Measurements from ENCODE around the gene POLR1G.
"Not testable (repeated sequence)": the region's sequence is repeated elsewhere in the genome, so short reads cannot be mapped to it uniquely, and the experiment has no call there.

Gene POLR1G

DNA sequence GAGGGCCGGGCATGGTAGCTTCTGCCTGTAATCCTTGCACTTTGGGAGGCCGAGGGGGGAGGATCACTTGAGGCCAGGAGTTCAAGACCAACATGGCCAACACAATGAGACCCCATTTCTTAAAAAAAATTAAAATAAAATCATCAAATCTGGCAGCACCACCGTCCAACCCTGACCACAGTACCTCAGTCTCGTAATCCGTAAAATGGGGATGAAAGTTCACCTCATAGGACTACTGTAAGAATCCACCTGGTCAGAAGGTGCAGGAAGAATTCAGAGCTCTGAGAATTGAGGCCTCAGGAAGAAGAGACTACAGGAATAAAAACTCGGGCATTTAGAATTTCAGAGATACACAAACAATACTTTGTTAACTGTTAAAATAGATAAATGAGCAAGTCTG lies 4.6 kb upstream of the POLR1G start:
- DNase-seq, result no peak

DNA sequence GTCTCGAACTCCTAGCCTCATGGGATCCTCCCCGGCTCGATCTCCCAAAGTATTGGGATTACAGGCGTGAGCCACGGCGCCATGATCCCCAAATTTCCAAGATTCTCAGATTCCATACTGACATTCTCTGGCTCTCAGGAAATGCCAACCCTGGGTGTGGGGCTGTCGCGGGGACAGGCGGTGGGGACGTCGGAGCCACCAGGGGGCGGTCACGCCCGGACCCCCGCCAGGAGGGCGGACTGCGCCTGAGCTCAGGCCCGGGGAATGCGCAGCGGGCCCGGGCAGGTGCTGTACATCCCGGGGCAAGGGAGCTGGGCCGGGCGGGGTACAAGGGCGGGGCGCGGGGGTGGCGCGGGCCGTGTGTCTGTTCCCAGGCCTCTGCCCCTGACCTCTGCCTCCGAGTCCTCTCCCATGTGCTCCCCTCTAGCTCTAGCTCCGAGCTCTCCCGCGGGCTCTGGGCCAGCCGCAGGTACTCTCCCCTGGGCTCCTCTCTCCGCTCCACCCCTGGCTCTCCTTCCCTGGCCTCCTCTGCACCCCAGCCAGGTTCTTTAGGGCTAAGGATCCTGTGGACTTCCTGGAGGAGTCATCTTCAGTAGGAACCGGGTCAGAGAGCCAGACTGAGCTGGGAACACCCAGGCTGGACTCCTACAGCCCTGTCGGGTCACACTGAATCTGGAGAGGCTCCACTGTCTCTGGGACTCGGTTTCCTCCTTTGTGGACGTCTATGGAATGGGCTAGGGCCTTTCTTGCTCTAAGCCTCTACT lies 4.0 kb upstream of the POLR1G start:
- DNase-seq, result no peak

DNA sequence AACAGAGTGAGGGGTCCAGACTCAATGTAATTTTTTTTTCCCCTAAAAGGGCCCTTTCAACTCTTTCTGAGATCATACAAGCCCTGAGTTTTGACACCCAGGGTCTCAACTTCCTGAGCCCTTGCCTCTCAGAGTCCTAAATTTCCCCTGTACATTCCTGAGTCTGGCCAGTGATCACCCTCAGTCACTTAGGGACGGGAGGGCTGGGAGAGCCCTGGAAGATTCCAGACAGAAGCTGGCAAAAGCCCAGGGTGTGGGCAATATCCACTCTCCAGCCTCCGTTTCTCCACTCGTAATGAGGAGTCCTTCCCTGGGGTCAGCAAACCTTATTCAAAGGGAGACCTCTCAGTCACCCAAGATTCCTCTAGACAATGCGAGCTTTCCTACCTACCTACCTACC lies 3.2 kb upstream of the POLR1G start:
- no peak for DNase-seq

DNA sequence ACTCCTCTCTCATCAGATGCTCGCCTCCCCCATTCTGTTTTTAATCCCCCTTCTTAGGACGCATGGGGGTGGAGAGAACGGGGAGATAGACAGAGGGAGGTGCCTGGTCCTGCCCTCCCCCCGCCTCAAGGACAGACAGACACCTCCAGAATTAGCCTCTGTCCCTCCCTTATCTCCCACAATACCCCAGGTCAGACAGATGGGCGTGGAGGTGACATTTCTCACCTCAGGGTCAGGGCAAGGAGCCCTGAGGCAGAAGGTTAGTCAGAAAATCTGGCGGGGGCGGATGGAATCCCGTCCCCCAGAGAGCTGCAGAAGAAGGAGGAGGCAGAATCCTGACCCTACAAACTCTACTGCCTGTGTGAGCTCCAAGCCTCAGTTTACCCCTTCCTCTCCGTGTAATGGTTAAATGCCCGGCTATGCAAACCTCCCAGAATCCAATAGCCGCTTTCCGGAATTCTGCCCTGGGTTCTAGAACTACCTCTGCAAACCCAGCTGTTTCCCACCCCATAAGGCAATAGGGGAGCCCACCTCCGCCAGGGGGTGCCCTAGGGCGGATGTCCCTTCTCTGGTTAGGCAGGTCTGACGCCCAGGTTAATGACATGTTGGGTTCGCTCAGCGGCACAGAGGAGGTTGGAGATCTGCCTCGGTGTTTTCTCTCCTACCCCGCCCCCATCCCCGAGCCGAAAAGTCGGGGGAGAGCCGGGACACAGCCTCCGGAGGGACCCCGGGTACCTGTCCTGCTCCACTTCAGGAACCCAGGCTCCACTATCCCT lies 2.5 kb upstream of the POLR1G start:
- peak; percentile 76 for DNase-seq

DNA sequence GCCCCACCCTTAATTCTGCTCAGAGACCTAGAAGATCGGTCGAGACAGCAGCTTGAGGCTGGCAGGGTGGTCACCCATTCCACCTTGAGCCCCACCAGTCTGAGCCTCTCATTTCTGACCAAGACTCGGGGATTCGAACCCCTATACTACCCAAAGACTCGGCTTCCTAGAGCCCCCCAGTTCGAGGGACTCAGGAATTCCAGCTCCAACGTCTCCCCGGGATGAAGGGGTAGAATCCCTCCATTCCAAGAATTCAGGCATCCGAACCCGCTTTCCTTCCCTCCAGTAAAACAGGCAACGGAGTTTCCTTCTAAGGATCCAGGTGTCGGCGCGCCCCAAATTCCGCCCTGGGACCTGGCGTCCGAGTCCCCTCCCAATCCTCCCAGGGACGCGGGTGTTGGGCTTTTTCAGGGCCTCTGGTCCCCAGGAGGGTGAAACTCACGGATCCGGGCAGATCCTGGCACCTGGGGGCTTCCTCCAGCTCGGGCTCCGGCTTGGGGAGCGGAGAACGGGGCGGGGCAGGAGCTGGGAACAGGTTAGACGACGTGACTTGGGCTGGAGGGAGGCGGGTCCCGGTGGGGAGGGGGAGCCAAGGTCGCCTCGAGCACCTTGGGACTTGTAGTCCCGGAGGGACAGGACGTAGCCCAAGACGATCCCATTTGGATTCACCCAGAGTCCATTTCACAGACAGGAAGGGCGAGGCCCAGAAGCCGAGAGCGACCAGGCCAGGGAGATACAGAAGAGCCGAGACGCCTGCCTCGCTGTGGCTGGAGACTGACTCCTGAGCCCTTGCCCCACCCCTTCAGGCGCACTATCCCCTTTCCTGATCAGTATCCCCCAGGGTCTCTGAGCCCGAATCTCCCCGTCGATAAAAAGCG lies 1.6 kb upstream of the POLR1G start, which contains the start of gene PPP1R13L:
TSS of gene PPP1R13L (minus strand) at position 513 of the 878 bp plus-strand sequence. CDS start 6,751 bp downstream, outside the sequence.
- DNase-seq, result no peak

DNA sequence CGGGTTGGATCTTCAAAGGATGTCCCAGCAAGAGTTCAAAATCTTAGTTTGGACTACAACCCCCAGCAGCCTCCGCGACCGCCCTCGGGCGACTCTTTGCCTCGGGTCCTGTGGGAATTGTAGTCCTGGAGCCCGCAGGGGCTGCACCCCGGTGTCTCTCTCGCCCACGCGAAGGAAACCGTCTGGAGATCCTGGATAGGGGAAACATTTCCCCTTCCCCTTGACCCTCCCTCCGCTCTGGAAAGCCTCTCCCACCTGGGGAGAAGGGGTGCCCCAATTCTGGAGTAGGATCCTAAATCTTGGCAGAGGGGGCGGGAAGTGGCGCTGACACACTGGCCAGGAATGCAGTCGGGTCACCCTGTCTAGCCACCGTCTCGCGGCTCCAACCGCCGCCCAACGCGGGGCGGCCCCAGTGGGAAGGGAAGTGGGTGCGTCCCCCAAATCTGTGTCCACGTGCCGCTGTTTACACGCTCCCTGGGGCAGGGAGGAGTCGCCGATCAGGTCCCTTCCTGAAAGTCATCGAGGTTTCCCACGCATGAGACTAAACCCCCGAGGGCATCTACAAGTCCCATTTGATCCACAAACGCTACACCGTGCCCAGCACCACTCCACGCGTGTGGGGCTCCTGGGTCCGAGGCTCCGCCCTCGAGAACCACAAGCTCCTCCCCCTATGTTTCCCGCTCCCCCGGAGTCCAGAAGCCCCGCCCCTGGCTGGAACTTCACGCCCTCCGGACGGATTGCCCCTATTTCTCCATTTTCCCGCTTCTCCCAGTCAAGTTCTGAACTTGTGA lies 814 bp upstream of the POLR1G start:
- DNase-seq, result peak; percentile 97

DNA sequence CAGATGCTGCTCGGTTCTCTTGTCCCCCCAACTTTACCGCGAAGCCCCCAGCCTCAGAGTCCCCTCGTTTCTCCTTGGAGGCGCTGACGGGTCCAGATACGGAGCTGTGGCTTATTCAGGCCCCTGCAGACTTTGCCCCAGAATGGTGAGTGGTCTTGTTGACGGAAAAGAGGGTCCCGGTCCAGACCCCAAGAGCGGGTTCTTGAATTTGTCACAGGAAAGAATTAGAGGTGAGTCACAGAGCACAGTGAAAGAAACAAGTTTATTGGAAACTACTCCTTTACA lies 589 bp downstream of the POLR1G start:
- DNase-seq, result no peak

DNA sequence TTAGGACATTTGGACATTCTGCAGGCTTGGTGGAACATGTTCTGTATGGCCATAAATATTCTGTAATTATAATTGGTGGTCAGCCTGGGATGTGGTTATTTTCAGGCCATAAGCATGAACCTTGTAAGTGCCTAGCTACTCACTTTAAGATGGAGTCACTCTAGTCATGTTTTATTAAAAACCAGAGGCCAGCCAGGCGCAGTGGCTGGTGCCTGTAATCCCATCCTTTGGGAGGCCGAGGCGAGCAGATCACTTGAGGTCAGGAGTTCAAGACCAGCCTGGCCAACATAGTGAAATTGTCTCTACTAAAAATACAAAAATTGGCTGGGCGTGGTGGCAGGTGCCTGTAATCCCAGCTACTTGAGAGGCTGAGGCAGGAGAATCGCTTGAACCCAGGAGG lies 1.1 kb downstream of the POLR1G start:
- DNase-seq, result not testable (repeated sequence)

DNA sequence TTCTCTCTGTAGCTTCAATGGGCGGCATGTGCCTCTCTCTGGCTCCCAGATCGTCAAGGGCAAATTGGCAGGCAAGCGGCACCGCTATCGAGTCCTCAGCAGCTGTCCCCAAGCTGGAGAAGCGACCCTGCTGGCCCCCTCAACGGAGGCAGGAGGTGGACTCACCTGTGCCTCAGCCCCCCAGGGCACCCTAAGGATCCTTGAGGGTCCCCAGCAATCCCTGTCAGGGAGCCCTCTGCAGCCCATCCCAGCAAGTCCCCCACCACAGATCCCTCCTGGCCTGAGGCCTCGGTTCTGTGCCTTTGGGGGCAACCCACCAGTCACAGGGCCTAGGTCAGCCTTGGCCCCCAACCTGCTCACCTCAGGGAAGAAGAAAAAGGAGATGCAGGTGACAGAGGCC lies 1.7 kb downstream of the POLR1G start:
- no peak for DNase-seq

DNA sequence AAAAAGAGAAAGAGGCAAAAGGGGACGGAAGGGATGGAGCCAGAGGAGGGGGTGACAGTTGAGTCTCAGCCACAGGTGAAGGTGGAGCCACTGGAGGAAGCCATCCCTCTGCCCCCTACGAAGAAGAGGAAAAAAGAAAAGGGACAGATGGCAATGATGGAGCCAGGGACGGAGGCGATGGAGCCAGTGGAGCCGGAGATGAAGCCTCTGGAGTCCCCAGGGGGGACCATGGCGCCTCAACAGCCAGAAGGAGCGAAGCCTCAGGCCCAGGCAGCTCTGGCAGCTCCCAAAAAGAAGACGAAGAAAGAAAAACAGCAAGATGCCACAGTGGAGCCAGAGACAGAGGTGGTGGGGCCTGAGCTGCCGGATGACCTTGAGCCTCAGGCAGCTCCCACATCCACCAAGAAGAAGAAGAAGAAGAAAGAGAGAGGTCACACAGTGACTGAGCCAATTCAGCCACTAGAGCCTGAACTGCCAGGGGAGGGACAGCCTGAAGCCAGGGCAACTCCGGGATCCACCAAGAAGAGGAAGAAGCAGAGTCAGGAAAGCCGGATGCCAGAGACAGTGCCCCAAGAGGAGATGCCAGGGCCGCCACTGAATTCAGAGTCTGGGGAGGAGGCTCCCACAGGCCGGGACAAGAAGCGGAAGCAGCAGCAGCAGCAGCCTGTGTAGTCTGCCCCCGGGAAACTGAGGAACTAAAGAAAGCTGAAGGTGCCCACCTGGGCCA lies 2.5 kb downstream of the POLR1G start:
- no peak for DNase-seq

DNA sequence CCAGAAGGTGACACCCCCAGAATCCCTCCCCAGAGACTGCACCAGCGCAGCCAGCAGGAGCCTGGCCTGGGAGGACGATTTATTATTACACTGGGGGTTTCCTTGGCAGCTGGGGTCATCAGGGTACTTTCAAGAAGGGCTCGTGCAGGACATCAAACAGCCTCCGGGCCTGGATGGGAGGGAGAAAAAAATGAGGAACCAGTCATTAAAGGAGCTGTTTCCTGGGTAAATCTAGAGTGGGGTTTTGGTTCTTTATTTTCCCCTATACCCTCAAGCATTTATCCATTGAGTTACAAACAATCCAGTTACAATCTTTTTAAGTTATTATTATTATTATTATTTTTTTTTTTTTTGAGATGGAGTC lies 3.1 kb downstream of the POLR1G start:
- DNase-seq, result no peak

DNA sequence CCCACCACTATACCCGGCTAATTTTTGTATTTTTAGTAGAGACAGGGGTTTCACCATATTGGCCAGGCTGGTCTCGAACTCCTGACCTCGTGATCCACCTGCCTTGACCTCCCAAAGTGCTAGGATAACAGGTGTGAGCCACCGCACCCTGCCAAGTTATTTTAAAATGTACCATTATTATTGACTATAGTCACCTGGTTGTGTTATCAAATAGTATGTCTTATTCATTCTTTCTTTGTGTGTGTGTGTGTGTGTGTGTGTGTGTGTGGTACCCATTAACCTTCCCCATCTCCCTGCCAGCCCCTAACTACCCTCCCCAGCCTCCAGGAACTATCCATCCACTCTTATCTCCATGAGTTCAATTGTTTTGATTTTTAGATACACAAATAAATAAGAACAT lies 3.9 kb downstream of the POLR1G start:
- not testable (repeated sequence) for DNase-seq

DNA sequence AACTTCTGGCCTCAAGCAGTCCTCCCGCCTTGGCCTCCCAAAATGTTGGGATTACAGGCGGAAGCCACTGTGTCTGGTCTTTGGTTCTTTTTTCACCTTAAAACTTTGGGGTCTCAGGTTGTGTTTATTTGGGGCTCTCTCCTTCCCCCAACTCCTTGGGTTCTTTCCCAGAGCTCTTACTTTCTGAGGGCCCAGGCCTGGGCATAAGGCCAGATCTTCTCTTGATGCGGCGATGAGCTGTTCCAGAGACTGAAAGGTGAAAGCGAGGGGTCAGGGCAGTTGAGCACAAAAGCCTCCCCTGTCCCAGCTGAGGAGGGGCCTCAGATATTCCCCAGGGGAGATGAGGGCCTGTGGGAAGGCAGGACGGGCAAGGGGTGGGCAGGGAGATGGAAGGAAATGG lies 7.1 kb downstream of the POLR1G start:
- DNase-seq, result no peak

DNA sequence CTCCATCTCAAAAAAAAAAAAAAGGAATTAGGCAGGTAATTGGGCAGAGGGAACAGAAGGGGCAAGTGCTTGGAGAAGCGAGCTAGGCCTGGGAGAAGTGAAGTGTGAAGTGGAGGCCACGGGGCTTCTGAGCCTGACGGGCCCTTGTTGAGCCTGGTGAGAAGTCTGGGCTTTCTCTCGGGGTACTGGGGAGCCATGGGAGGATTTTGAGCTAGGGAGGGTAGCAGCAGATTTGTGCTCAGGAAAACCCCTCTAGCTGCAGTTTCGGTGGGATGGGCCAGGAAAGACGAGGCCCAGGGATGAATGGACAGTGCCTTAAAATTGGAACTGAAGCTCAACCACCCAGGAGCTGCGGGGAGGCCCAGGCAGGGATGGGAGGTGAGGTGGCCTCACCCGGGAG lies 8.0 kb downstream of the POLR1G start:
- no peak for DNase-seq

DNA sequence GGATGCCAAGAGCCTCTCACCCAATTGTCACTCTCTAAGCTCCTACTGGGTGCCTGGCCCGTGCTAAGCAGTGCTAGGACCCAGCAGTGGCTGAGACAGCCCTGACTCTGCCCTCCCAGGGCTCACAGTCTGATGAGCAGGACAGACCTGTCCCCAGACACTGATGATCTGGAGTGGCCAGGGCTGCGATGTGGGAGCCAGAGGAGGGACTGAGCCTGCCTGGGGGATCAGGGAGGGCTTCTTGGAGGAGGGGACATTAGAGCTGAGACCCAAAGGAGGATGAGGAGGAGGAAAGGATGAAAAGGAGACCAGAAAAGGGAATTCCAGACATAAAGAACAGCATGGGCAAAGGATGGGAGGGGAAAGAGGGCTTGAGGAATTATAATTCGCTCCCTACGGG lies 10.7 kb downstream of the POLR1G start:
- DNase-seq, result no peak

DNA sequence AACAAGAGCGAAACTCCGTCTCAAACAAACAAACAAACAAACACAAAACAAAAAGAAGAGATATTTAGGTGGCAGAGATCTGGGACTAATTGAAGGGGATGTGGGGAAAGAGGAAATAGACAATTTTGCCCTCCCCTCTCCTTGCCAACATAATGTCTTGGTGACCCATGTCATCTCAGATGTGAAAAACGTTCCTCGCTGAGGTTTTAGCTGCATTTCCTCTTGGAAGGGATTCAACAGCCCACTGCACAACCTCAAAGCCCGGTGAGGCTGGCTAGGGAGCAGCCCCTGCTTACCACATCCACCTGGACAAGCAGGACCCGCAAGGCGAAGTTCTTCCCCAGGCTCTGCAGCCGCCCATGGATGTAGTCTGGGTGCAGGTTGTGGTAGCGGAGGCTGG lies 12.4 kb downstream of the POLR1G start:
- DNase-seq, result no peak

DNA sequence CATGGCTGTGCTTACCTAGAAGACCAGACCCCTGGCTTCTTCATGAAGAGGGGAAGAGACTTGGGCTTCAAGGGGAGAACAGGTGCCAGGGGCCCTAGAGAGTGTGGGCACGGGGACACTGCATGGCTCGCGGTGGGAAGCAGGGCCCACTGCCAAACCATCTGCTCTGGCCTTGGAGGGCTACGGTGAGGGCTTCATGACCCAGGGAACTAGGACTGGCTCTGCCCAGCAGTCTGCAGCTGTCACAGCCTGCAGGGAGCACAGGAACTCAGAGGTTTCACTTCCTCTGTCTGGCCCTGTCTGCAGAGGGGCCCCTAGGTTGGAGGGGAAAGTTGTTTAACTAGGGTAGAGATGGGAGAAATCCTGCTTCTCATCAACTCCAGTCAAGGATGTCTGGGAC lies 13.0 kb downstream of the POLR1G start:
- DNase-seq, result no peak

DNA sequence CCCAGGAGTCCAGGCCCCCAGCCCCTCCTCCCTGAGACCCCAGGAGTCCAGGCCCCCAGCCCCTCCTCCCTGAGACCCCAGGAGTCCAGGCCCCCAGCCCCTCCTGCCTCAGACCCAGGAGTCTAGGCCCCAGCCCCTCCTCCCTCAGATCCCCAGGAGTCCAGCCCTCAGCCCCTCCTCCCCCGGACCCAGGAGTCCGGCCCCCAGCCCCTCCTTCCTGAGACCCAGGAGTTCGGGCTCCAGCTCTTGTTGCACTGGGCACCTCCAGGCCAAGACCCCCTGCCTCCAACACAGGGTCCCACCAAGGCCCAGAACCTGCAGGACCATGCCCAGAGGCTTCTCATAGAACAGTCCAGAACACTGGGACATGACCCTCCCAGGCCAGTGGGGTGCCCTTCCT lies 13.5 kb downstream of the POLR1G start:
- no peak for DNase-seq

DNA sequence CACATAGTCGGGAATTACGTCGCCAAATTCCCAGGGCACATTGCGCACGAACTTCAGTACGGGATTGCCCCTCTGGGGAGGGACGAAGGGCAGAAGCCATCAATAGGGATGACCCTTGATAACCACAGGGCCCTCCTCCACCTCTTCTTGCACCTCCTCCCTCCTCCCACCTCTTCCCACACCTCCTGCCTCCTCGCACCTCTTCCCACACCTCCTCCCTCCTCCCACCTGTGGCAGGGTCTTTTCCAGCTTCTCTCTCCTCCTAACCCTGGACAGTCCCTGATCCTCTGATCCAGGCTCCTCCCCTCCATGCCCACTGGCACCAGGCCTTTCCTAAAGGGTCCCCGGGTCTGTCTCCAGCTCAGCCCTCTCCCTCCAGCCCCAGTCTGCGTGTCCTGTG lies 13.9 kb downstream of the POLR1G start:
- DNase-seq, result no peak

DNA sequence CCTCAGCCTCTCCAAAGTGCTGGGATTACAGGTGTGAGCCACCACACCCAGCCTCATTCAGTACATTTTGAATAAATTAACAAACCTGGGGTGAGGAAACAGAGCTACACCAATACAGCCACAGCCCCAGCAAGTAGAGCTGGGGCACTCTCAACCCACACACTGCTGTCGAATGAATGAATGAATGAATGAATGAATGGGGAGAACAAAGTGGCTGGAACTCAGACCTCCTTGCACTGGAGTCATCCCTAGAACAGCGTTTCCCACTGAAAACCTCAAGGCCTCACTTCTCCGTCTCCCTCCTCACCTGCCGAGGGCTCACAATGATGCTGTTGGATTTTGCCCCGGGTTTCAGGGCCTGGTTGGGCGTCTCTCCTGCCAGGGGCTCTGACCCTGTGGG lies 14.4 kb downstream of the POLR1G start:
- DNase-seq, result no peak

DNA sequence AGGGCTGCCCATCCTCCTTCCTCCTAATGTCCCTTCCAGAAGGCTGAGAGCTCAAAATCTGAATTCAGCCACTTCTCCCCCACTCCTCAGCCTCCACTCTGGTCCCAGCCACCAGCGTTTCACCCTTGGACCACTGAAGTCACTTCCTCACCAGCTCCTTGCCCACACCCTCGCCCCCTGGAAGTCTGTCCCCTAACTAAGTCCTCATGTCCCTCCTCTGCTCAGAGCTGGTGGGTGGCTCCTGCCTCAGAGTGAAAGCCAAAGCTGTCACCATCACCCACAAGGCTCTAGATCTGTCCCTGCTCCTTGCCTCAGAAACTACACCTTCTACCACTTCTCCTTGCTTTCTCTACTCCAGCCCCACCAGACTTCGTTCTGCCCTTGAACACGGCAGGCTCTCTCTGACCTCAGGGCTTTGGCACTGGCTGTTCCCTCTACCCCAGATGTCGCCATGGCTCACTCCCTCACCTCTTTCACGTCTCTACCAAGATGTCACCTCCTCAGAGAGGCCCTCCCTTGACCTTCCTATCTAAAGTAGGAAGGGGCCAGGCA lies 15.6 kb downstream of the POLR1G start:
- no peak for DNase-seq

DNA sequence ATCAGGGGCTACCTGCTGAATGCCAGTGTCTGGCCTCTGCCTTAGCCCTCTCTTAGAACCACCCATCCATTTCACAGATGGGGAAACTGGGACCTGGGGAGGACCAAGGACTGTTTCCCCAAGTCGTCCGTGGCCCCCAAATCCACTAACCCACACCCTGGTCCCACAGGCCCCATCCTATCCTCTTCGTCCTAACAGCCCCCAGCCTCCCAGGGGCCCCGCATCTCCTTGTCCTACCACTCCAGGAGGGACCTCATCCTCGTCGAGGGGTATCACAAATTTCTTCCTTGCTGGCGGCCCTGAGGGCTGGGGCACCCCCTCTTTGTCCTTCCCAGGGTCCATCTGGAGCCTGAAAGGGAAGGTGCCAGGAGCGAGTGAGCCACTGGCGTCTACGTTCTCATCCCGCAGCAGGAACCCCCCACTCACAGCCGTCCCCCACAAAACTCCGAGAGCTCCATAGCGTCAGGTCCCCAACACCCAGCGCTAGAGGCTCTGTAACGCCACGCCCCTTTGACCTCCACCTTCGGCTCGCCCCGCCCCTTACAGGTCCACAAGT lies 16.7 kb downstream of the POLR1G start:
- DNase-seq, result no peak
